ENCODE measurements around the gene MUC2.

Gene MUC2

DNA sequence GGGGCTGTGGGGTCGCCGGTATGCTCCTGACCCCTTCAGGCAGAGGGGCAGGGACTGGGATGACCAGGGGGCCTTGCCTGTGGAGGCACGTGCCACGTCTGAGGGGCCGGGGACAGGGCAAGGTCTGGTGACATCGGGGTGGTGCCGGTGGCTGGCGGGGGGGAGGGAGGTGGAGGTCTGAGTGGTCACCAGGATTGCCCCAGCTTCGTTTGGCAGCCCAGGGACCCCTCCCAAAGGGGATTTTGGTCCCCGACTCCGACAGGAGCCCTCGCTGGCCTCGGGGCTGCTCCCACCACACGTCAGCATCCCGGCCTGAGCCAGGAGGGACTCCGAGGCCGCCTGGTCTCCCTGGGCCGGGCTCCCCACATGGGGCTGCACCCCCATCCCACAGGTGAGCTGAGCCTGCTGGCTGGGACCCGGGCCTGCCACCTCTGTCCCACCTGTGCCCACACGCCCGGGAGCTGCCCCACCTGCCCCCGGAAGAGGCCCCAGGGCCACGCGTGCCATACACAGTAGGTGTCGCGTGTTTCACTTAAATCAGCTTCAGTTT lies 37.1 kb upstream of the MUC2 start:
- no peak for DNase-seq

DNA sequence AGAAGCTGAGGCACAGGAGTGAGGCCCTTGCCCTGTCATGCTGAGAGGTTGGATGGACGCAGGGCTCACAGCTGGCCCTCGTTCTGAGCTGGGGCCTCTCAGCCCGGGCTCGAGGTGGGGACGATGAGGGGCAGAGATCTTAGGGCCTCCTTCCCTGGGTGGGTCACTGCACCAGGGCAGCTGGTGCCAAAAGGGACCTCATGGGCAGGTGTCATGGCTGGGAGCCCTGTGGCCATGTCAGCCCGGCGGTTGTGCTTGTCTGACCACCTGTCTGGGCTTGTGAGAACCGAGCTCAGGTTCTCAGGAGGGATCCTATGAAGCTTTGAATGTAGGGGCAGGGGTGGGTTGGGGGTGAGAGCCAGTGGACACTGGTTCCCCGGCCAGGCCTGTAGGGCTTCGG lies 36.3 kb upstream of the MUC2 start:
- DNase-seq: no peak

DNA sequence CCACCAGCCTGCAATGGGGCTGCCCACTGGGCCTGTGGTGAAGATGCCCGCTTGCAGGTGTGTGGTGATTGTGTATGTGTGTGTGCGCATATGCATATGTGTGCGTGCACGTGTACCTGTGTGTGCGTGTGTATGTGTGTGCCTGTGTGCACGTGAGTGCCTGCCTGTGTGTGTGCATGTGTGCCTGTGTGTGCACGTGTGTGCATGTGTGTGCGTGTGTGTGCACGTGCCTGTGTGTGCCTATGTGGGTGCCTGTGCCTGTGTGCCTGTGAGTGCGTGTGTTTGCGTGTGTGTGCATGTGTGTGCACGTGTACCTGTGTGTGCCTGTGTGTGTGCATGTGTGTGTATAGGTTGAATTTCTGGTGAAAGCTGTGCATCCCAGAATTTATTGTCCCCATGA lies 35.8 kb upstream of the MUC2 start:
- DNase-seq: no peak

DNA sequence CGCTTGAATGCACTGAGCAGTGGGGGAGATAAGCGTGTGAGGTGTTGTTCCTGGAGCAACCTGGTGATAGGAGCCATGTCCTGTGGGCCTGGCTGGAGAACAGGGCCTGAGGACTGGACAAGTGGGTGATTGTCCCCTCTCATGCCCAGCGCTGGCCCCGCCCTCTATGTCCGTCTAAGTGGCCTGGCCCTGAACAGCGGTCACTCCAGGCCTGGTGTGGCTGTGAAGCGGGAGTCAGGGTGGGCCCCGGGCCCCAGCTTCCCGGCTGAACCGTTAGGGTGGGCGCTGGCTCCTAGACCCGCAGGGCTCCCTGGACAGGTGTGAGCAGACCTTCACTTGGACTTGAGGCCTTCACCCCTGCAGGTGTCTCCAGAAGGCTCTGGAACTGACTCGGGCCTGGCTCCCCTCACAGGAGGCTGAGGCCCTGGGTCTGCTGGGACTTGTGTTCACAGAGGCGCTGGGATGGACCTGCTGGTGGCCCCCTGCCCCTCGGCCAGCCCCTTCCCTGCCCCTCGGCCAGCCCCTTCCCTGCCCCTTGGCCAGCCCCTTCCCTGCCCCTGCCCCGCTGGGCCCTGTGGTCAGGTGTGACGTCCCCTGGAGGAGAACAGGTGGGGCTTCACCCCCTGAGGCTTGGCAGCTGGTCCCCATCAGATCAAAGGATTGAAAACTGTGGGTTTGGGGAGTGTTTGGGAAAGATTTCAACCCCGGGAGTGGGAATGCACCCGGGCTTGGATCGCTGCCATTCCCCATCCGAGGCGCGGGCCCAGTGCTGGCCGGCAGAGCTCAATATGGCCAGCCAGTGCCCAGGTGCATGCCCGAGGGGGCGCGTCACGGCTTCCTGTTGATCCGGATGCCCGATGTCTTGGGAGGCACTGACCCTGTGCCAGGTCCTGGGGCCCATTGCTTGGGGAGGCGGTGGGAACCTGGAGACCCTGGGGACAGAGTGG lies 34.9 kb upstream of the MUC2 start:
- no peak for DNase-seq

DNA sequence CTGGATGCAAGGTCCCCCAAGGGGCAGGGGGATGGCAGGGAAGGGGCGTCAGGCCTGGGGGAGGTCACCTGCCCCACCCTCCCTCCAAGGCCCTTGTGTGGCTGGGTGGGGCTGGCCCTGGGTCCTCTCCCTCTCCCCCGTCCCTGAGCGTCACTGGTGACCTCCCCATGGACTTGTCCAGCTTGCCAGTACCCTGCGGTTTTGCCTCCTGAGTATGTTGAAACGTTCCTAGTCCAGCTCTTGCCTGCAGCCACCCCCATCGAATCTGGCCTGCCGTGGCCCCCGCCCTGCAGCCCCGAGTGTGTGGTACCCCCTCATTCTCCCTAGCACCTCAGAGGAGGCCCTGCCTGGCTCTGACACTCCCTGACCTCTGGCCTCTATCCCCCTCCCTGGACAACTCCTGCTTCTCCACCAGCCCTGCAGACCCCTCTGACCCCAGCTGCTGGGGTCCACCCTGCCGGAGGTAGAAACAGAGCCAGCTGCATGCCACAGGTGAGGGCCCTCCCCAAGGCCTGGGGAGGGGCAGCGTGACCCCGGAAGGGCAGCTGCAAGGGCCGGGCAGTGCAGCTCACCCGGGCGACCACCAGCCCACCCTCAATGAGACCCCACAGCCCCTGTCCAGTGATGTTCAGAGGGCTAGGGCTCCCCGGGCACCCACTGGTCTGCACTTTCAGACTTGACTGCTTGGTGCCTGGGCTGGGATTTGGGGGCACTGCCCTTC lies 34.1 kb upstream of the MUC2 start:
- no peak for DNase-seq

DNA sequence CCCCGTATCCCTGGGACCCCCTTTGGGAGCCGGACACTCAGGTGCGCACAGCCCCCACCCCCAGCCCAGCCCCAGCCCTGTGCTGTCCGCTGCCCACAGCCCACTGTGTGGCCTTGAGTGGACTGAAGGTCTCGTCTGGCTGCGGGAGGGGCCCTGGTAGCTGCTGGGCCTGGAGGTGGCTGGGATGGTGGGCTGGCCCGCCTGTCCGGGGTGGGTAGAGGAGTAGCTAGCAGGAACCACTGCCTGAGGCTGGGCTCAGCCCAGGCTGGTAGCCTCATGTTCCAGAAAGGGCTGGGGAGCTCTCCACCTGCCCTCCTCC lies 33.6 kb upstream of the MUC2 start:
- no peak for DNase-seq

DNA sequence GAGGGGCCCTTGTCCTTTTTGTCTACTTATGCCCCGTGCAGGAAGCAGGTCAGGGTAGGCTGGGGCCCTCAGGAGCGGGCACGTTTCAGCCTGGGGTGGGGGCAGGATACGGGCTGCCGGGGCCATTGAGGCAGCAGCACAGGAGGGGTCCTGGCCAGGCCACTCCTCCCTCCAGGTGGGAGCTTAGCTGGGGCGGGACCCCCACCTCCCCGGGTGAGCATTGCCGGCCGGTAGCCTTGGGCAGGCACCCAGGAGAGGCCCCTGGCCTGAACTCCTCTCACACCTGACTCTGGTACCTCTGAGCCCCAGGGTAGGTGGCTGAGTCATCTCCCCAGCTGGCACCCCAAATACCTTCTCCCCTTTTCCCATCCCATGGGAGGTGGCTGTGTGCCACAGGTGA lies 33.2 kb upstream of the MUC2 start:
- DNase-seq: no peak

DNA sequence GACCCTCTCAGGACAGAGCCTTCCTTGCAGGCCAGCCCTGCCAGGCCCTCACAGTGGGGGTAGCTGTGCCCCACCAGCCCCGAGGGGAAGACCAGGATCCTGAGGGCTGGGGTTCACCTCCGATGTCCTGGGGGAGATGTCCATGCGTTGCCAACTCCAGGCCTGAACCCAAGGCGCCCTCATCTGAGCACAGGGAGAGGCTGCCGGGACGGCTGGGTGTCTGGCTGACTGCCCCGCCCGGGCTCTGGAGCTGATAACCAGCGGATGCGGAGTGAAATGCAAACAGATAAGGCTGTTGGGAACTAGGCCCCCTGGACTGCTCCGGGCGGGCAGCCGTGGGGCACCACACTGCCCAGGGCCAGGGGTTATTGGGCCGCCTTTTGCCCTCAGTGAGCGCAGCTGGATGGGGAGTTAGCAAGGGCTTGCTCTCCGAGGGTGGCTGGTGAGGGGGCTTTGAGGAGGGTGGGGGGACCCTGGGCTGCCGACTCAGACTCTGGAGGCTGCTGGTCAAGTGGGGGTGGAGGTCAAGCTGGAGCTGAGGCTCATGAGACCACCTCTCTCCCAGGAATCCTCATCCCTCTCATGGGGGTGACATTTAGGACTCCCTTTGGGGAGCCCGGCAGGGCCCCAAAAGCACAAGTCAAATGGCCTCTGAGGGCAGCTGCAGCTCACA lies 32.6 kb upstream of the MUC2 start:
- DNase-seq: no peak

DNA sequence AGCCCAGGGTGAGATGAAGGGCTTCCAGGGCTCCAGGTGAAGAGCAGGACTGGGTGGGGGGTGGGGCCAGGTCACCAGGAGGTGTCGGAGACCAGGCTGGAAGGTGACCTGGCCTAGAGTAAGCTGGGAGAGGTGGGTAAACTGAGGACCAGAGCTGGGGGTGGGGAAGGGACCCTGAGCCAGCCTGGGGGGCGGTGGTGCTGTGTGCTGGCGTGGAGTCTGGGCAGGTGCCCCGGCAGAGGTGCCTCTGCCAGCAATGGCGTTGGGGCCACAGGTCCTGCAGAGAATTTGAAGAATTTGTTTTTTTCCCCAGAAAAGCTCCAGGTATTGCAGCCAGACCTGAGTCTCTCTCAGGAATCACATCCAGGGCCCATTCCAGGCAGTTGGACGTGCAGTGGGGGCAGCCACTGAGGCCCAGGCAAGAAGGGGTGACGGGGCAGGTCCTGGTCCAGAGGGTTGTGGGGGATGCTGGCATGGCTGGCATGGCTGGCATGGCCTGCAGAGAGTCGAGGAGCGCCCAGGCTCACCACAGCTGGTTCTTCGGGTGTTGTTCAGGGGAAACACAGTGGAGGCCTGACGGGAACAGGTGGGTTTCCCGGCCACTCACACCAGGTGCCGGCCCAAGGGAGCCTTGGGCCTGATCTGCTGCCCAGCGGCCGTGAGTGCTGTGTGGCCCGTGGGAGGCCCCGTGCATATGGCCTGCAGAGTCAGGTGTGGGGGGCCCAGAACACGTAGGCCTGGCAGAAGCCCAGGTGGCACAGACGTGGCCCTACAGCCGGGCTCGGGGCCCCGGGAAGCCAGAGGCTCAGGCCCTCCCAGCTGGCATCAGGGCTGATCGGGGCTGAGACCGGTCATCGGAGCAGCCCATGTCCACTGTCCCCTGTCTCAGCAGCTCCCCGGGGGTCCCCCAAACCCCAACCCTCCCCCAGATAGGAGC lies 31.8 kb upstream of the MUC2 start:
- DNase-seq: no peak

DNA sequence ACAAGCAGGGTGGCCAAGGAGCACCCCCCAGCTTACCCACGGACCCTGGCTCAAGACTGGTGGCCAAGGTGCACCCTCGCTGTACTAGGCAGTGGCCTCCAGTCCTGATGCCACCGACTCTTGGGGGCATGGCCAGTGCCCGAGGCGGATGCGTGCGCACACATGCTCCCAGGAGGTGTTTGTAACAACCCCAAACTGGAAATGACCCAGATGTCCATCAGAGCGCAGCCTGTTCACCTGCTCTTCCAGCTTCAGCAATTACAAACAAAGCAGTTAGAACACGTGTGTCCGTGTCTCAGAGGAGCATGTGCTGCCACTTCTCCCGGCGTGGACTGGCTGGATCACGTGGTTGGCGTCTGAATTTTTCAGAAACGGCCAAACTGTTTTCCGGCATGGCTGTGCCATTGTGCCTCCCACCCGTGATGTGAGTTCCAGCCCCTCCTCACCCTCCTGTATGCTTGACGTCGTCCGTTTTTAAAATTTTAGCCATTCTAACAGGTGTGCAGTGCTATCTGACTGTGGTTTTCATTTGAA lies 31.0 kb upstream of the MUC2 start:
- no peak for DNase-seq

DNA sequence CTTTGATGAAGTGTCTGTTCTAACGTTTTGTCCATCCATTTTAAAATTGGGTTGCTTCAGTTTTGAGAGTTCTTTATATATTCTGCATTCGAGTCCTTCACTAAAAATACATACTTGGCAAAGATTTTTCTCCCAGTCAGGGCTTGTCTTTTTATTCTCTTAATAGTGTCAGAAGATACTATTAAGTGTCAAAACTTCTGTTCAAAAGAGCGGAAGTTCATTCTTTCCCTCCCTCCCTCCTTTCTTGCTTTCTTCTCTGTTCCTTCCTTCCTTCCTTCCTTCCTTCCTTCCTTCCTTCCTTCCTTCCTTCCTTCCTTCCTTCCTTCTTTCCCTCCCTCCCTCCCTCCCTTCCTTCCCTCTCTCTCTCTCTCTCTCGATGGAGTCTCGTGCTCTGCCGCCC lies 30.5 kb upstream of the MUC2 start:
- DNase-seq: no peak

DNA sequence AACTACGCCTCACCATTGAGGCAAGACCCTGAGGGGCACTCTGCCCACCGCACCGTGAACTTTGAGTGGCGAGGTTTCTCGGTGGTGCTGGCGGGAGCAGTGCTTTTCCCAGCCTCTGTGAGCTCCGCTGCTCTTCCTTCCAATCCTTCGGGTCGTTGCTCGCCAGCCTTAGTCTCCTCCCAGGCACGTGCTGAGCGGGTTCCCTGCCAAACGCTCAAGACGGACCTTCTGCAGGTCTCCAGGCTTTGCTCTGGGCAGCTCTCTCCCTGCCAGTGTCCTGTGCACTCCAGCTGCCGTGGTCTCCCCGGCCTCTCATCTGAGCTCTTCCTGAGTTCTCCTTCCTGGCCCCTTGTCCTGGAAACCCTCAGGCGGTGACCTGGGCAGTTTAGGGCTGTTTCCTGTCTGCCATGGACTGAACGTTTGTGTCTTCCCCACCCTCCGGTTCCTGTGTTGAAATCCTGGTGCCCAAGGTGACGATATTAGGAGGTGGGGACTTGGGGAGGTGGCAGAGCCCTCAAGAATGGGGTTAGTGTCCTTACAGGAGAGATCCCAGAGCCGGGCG lies 27.0 kb upstream of the MUC2 start:
- no peak for DNase-seq

DNA sequence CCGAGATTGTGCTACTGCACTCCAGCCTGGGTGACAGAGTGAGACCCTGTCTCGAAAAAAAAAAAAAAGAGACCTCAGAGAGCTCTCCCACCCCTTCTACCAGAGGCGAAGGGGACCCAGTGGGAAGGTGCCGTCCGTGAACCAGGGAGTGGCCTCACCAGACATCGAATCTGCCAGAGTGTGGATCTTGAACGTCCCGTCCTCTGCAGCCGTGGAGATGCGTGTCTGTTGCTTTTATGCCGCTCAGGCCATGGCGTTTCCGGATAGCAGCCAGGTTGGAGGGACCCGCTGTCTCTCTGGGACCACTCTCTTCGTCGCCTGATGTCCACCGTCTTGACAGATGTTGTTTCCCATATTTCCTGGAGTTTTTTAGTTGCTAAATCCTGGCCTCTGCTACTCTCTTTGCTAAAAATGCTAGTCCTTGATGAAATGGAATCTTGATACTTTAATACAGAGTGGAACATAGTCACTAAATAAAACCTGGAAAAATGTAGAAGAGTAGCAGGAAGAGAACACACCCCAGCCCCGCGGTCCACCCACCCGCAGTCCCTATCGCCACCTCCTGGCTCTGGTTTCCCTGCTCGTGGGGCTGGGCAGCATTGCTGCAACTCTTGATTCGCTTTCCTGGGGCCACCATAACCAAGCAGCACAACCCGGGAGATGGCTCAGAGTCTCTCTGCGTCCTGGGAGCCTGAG lies 26.2 kb upstream of the MUC2 start:
- DNase-seq: no peak

DNA sequence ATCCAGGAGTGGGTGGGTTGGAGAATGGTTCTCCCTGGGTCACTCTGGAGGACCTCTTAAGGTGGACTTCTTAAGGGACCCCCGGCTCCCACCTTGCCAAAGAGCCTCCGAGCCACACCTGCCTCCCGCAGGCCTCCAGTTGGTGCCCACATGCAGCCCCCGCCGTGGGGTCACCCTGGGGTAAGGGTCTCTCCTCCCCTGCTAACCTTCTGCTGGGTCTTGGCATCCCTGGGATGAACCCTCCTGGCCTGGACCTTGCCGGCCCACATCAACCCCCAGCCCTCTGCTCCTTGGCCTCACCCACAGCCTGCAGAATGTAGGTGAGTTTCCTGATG lies 25.6 kb upstream of the MUC2 start:
- no peak for DNase-seq

DNA sequence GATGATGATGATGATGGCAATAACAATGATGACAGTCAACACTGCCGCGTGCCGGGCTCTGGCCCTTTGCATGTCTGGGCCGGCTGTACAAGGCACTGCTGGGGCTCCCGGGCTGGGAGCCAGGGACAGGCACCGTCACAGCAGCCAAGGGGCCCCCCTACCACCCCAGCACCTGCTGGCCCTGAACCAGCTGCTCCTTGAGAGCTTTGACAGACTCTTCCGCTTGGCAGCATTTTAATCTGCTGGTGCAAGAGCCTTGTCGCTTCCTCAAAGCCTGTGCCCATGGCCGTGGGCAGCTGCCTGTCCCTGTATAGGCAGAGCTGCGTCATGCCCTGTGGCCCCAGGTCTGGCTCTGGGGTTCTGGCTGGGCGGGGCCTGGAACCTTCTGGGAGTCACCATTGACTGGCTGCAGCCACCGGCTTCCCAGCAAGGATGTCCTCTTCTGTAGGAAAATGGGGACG lies 25.2 kb upstream of the MUC2 start:
- DNase-seq: no peak

DNA sequence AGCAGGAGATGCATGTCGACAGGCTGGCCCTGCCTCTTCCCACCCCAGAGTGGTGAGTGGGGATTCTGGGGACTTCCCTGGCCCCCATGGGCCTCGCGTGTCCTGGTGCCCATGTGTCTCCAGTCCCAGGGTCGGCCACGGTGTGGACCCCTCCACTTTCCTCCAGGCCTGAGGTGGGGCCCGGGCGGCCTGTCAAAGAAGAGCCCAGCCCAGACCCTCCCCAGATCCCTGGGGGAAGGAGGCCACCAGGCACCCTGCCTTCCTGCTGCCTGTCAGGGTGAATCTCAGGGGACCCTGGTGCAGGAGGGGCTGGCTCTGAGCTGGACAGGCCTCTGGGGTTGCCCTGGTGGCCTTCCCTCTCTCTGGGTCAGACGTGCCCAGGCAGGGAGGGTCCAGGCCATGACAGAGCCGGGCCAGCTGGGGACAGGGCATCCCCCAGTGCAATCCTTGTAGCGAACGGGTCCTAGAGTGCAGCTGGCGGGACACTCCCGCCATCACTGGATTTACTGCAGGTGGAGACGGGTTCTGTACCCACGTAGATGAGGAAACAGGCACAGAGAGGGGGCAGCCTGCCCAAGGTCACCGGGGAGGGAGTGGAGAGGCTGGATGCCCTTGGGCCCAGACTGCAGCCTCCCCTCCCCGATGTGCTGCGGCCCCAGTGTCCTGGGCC lies 24.6 kb upstream of the MUC2 start:
- no peak for DNase-seq

DNA sequence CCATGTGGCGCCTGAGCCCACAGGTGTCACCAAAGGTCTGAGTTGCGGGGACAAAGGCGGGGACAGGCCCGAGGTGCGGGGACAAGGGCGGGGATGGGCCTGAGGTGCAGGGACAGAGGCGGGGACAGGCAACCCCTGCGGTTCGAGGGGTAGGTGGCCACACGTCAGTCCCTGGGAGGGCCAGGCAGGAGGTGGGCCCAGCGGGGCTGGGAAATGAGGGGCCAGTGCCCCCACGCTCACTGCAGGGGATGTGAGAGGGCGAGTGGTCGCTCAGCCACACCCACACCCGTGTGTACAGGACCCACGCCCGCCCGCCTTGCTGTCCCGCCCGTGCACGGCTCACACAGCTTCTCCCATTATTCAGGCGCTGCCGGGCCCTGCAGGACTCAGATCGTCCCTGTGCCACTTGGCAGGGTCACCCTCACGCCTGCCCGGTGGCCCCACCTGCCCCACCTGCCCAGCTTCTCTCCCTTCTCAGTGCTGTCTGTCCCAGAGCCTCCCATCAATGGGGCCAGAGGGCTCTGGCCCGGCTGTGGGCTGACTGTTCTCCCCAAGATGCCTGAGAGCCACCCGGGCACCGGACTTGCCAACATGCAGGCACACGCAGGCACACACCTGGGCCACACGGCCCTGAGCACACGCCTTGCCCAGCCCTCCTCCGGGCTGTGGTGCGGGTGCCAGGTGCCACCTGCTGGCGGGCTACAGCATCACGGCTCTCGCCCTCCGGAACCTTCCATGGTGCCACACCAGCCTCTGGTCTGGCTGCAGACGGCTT lies 23.9 kb upstream of the MUC2 start:
- DNase-seq: peak; percentile 46 to 77 (median 62)

DNA sequence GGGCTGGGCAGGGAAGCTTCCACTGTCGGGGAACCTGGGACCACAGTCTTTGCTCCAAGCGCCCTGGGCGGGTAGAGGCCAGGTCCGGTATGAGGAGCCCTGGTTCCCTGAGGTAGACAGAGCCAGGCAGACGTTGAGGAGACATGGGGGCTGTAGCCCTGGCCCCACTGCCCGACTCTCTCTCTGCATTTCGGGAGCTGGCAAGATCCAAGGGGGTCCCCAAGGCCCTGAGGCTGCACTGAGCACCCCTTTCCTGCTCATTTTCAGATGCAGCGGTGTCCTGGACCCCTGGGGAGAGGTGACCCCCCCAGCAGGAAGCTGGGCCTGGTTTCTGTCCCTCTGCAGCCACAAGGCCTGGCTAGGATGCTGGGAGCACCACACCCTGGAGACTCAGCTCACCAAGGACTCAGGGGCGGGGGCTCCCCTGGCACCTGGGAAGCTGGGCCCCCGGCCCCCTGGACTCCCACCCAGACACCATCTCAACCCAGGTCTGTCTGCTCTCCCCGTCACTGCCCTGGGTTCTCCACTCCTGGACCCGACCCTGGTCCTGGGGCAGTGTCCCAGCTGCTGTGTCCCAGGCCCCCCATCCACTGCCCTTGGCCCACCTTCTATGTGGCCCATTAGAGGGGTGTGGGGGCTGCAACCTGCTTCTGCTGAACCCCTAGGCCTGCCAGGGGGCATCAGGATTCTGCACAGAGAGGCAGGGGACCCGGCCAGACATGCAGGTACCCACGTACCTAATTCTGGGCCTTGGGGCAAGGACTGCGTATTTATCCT lies 23.1 kb upstream of the MUC2 start:
- DNase-seq: no peak
